Tibial nerve (tissue), 4 donors: Measurements from ENCODE around the gene HLTF. TPM values are rescaled to one million over a fixed set of nuclear protein-coding genes. Genes with fewer than 3 reads are reported as not detected.

Experiments used
- DNase-seq, 2 donors: peaks; one replicate each; pipeline ENCODE4 v3.0.0-alpha.2; 2019; ENCODE audit warnings: low spot score in 2 of 2
- H3K27ac ChIP-seq, 4 donors: fragments of 200-600 bp; sonication (generic) in 3 of 4; one replicate each; pipeline ENCODE4 v1.5.1; 2017 to 2019; ENCODE audit warnings: mild to moderate bottlenecking in 1 of 4
- H3K27me3 ChIP-seq, 2 donors: fragments of 200-600 bp; sonication (generic) in 1 of 2; one replicate each; pipeline versions ENCODE4 v1.5.1 to v1.6.0; 2017 to 2019
- H3K36me3 ChIP-seq, 3 donors: fragments of 200-600 bp; sonication (generic); one replicate each; pipeline ENCODE4 v1.5.1; 2018 to 2019
- H3K4me1 ChIP-seq, 4 donors: fragments of 200-600 bp; sonication (generic) in 3 of 4; one replicate each; pipeline ENCODE4 v1.5.1; 2017 to 2019
- H3K4me3 ChIP-seq, 4 donors: fragments of 200-600 bp; sonication (generic) in 3 of 4; one replicate each; pipeline ENCODE4 v1.5.1; 2017 to 2019; ENCODE audit warnings: mild to moderate bottlenecking in 1 of 4, moderate library complexity in 1 of 4
- H3K9me3 ChIP-seq, 4 donors: fragments of 200-600 bp; sonication (generic) in 3 of 4; one replicate each; pipeline ENCODE4 v1.5.1; 2017 to 2019
- CTCF ChIP-seq, 5 experiments: fragments of 200-600 bp in 3 of 5; fragments of 450-650 bp in 2 of 5; sonication (generic) in 3 of 5; IDR thresholded peaks; one replicate each; pipeline ENCODE4 v1.5.1; 2016 to 2019; ENCODE audit warnings: antibody characterized with exemption in 5 of 5, mild to moderate bottlenecking in 3 of 5, moderate library complexity in 2 of 5
- EP300 ChIP-seq, 2 donors: sonication (generic); formaldehyde crosslinking; IDR thresholded peaks; one replicate each; pipeline ENCODE4 v1.6.1; 2017; ENCODE audit warnings: antibody characterized with exemption in 2 of 2, mild to moderate bottlenecking in 1 of 2
- POLR2A ChIP-seq, 2 donors: fragments of 450-650 bp; IDR thresholded peaks; one replicate each; pipeline ENCODE4 v1.6.1; 2017; ENCODE audit warnings: antibody characterized with exemption in 2 of 2, mild to moderate bottlenecking in 2 of 2, moderate library complexity in 2 of 2
- WGBS, 2 donors: methylation state at CpG; one replicate each; pipeline ENCODE4 v1.1.5; 2018; 5-methylcytosine and 5-hydroxymethylcytosine counted together
- total RNA-seq, 4 donors: library from RNA; depleted of rRNA; stranded (reverse); fragments of >200 nt; gene quantifications; one replicate each; pipeline ENCODE4 v1.1.0, GENCODE V29; 2016

Gene HLTF
- total RNA-seq, 4 donors from 2014 or later, result 16.9 to 28.2 (median 25.5) TPM

GRCh38 chr3:149020839-149021252, 65.5 kb downstream of the HLTF start:
- Histone ChIP-seq H3K27me3 (no peaks in the 10 kb centered on the region), H3K27ac (no peak overlapping the region), H3K9me3 (peaks cover 0 to 12% (median 2%) of the 10 kb centered on the region in 4 donors), H3K4me1 (peaks cover 0 to 19% (median 2%) of the 10 kb centered on the region in 4 donors), H3K4me3 (no peak overlapping the region), H3K36me3 (peaks cover 0 to 65% (median 13%) of the 10 kb centered on the region in 3 donors)
- TF ChIP-seq CTCF (IDR thresholded peaks at IDR 0.05) (no peak), POLR2A (IDR thresholded peaks at IDR 0.05) (no peak), EP300 (IDR thresholded peaks at IDR 0.05) (no peak)
- DNase-seq, result no peak
- 67 to 86% methylated on average over 4 of the region's 4 CpGs for WGBS, 2 donors

GRCh38 chr3:149020196-149020838, 66.0 kb downstream of the HLTF start:
- Histone ChIP-seq H3K4me1 (peaks cover 0 to 19% (median 2%) of the 10 kb centered on the region in 4 donors), H3K27me3 (no peaks in the 10 kb centered on the region), H3K27ac (no peak overlapping the region), H3K36me3 (peaks cover 0 to 65% (median 11%) of the 10 kb centered on the region in 3 donors), H3K9me3 (peaks cover 0 to 10% (median 2%) of the 10 kb centered on the region in 4 donors), H3K4me3 (no peak overlapping the region)
- WGBS, 2 donors, result 66 to 71% methylated on average over 3 of the region's 3 CpGs
- no peak for TF ChIP-seq EP300 (IDR thresholded peaks at IDR 0.05)
- no peak for TF ChIP-seq POLR2A (IDR thresholded peaks at IDR 0.05)
- TF ChIP-seq CTCF (IDR thresholded peaks at IDR 0.05), result no peak
- no peak for DNase-seq

GRCh38 chr3:149019580-149019979, 66.8 kb downstream of the HLTF start:
- Histone ChIP-seq H3K36me3 (peaks cover 0 to 65% (median 5%) of the 10 kb centered on the region in 3 donors), H3K4me1 (peaks cover 0 to 19% (median 2%) of the 10 kb centered on the region in 4 donors), H3K27me3 (no peaks in the 10 kb centered on the region), H3K9me3 (peaks cover 0 to 3% (median under 1%) of the 10 kb centered on the region in 4 donors), H3K27ac (no peak overlapping the region), H3K4me3 (no peak overlapping the region)
- TF ChIP-seq CTCF (IDR thresholded peaks at IDR 0.05), result no peak
- TF ChIP-seq POLR2A (IDR thresholded peaks at IDR 0.05), result no peak
- TF ChIP-seq EP300 (IDR thresholded peaks at IDR 0.05), result no peak
- 91 to 98% methylated on average over 4 of the region's 4 CpGs for WGBS, 2 donors
- no peak for DNase-seq

- peaks cover 0 to 19% (median 2%) of the 10 kb centered on the region in 4 donors for H3K4me1 ChIP-seq
- peaks cover 0 to 65% (median 0%) of the 10 kb centered on the region in 3 donors for H3K36me3 ChIP-seq
- no peak for DNase-seq
Measured at GRCh38 chr3:149018247-149018646, 68.1 kb downstream of the HLTF start.

More at GRCh38 chr3:149018247-149018646, 68.1 kb downstream of the HLTF start:
- 77 to 79% methylated on average over 1 of the region's 1 CpG for WGBS, 2 donors
- no peak overlapping the region for H3K4me3 ChIP-seq
- no peak overlapping the region for H3K27ac ChIP-seq
- H3K27me3 ChIP-seq, result no peaks in the 10 kb centered on the region
- H3K9me3 ChIP-seq, result no peaks in the 10 kb centered on the region
- no peak for TF ChIP-seq POLR2A (IDR thresholded peaks at IDR 0.05)
- no peak for TF ChIP-seq CTCF (IDR thresholded peaks at IDR 0.05)
- no peak for TF ChIP-seq EP300 (IDR thresholded peaks at IDR 0.05)
